ENCODE results near the gene VAC14.

VAC14 gene

DNA sequence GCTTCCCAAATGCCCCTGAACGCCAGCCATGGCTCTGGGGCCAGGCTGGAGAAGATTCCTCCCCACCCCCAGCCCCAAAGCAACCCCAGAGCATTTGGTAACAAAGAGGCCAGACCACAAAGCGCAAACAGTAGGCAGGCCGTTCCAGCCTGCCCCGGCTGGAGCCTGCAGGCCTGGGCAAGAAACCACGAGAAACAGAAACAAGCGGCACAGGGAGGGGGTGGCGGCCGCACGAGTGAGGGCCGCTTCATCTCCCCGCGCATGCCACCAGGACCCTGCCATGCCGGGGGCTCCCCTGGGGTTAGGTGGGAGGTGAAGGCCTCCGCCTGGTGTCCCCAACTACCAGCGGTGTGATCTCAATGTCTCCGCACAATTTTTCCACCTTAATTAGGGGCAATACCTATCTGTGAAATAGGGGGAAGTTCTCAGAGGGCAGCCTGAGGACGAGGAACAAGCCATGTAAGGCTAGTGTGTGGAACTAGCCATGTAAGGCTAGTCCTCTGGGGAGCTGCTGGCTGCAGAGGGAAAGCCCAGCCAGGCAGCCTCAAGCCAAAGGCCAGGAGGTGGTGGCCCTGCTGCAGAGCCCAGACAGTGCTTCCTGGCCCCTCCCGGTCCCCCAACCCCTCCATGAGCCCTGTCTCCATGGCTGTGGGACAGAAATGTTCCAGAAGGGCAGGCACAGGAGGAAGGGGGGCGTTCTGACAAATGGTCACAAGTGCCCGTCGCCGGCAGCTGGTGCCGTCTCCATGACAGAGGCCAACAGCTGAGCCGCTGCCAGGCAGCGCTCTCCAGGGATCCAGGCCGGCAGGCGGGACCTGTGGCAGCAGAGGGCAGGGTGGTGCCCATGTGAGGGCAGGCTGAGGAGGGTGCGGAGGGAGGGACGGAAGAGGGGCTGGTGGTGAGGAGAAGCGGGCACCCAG, 100.6 kb downstream of the VAC14 start:
- peak; percentile 68 for TF ChIP-seq POLR2AphosphoS5 (IDR thresholded peaks at IDR 0.05; ENCODE audit: low read depth)
- TF ChIP-seq, protein P1, sequence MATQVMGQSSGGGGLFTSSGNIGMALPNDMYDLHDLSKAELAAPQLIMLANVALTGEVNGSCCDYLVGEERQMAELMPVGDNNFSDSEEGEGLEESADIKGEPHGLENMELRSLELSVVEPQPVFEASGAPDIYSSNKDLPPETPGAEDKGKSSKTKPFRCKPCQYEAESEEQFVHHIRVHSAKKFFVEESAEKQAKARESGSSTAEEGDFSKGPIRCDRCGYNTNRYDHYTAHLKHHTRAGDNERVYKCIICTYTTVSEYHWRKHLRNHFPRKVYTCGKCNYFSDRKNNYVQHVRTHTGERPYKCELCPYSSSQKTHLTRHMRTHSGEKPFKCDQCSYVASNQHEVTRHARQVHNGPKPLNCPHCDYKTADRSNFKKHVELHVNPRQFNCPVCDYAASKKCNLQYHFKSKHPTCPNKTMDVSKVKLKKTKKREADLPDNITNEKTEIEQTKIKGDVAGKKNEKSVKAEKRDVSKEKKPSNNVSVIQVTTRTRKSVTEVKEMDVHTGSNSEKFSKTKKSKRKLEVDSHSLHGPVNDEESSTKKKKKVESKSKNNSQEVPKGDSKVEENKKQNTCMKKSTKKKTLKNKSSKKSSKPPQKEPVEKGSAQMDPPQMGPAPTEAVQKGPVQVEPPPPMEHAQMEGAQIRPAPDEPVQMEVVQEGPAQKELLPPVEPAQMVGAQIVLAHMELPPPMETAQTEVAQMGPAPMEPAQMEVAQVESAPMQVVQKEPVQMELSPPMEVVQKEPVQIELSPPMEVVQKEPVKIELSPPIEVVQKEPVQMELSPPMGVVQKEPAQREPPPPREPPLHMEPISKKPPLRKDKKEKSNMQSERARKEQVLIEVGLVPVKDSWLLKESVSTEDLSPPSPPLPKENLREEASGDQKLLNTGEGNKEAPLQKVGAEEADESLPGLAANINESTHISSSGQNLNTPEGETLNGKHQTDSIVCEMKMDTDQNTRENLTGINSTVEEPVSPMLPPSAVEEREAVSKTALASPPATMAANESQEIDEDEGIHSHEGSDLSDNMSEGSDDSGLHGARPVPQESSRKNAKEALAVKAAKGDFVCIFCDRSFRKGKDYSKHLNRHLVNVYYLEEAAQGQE (IDR thresholded peaks at IDR 0.05; ENCODE audit: insufficient replicate concordance, low read depth), result no peak
- Histone ChIP-seq H3K27me3 (ENCODE audit: insufficient read depth, poor library complexity, severe bottlenecking) (no peaks in the 10 kb centered on the region), H3K27ac (replicated peaks) (peak overlapping the region; percentile 95), H3K4me3 (replicated peaks; ENCODE audit: insufficient read depth, low read length) (no peak overlapping the region)
- peak in 1 of 2 experiments; percentile 87 for DNase-seq (ENCODE audit: low read depth in 1 of 2, low spot score in 1 of 2)

DNA sequence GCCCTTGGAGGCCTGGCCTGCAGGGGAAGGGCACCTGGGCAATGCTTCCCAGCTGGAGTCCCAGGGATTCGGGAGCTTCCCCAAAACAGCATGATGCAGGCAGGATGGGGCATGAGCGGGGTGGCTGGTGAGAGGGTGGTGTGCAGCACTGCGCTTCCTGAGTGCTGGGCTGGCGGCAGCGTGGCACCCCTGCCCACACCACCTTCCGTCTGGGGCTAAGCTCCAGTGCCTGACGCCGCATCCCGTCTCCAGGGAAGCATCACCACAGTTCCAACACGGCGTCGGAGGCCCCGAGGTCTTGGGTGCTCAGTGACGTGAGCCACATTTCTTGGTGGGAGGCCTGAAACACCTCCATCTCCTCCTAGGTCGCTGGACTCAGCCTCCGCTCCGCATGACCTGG, 101.3 kb downstream of the VAC14 start:
- H3K27ac ChIP-seq (replicated peaks), result peak overlapping the region; percentile 95
- peak in 1 of 2 experiments; percentile 36 for DNase-seq (ENCODE audit: low read depth in 1 of 2, low spot score in 1 of 2)
- H3K27me3 ChIP-seq (ENCODE audit: insufficient read depth, poor library complexity, severe bottlenecking), result no peaks in the 10 kb centered on the region
- TF ChIP-seq GABPA (IDR thresholded peaks at IDR 0.05; ENCODE audit: low read depth) (no peak), SPI1 (IDR thresholded peaks at IDR 0.05; ENCODE audit: borderline replicate concordance, low read depth) (no peak)
- TF ChIP-seq, protein P2, sequence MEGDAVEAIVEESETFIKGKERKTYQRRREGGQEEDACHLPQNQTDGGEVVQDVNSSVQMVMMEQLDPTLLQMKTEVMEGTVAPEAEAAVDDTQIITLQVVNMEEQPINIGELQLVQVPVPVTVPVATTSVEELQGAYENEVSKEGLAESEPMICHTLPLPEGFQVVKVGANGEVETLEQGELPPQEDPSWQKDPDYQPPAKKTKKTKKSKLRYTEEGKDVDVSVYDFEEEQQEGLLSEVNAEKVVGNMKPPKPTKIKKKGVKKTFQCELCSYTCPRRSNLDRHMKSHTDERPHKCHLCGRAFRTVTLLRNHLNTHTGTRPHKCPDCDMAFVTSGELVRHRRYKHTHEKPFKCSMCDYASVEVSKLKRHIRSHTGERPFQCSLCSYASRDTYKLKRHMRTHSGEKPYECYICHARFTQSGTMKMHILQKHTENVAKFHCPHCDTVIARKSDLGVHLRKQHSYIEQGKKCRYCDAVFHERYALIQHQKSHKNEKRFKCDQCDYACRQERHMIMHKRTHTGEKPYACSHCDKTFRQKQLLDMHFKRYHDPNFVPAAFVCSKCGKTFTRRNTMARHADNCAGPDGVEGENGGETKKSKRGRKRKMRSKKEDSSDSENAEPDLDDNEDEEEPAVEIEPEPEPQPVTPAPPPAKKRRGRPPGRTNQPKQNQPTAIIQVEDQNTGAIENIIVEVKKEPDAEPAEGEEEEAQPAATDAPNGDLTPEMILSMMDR (IDR thresholded peaks at IDR 0.05; ENCODE audit: insufficient read depth, low read length), result no peak
- H3K4me3 ChIP-seq (replicated peaks; ENCODE audit: insufficient read depth, low read length), result no peak overlapping the region

GRCh38 chr16:70698901-70699300, 102.1 kb downstream of the VAC14 start:
- Histone ChIP-seq H3K27me3 (ENCODE audit: insufficient read depth, poor library complexity, severe bottlenecking) (no peaks in the 10 kb centered on the region), H3K27ac (replicated peaks) (peak overlapping the region; percentile 95), H3K4me3 (replicated peaks; ENCODE audit: insufficient read depth, low read length) (no peak overlapping the region)
- TF ChIP-seq SPI1 (IDR thresholded peaks at IDR 0.05; ENCODE audit: borderline replicate concordance, low read depth) (no peak), GABPA (IDR thresholded peaks at IDR 0.05; ENCODE audit: low read depth) (no peak), POLR2AphosphoS5 (IDR thresholded peaks at IDR 0.05; ENCODE audit: low read depth) (no peak)
- TF ChIP-seq, protein P2 (IDR thresholded peaks at IDR 0.05; ENCODE audit: insufficient read depth, low read length), result no peak
- TF ChIP-seq, protein P1 (IDR thresholded peaks at IDR 0.05; ENCODE audit: insufficient replicate concordance, low read depth), result no peak
- no peak for DNase-seq (ENCODE audit: low read depth in 1 of 2, low spot score in 1 of 2)

- TF ChIP-seq, protein P1 (IDR thresholded peaks at IDR 0.05; ENCODE audit: insufficient replicate concordance, low read depth), result no peak
- TF ChIP-seq SPI1 (IDR thresholded peaks at IDR 0.05; ENCODE audit: borderline replicate concordance, low read depth) (no peak), GABPA (IDR thresholded peaks at IDR 0.05; ENCODE audit: low read depth) (no peak), POLR2AphosphoS5 (IDR thresholded peaks at IDR 0.05; ENCODE audit: low read depth) (no peak)
- TF ChIP-seq, protein P2 (IDR thresholded peaks at IDR 0.05; ENCODE audit: insufficient read depth, low read length), result no peak
- Histone ChIP-seq H3K4me3 (replicated peaks; ENCODE audit: insufficient read depth, low read length) (no peak overlapping the region), H3K27ac (replicated peaks) (peak overlapping the region; percentile 95), H3K27me3 (ENCODE audit: insufficient read depth, poor library complexity, severe bottlenecking) (no peaks in the 10 kb centered on the region)
- DNase-seq (ENCODE audit: low read depth in 1 of 2, low spot score in 1 of 2), result no peak
Measured at GRCh38 chr16:70697594-70698170, 103.3 kb downstream of the VAC14 start.
